CD4-positive, alpha-beta T cell treated with Interferon gamma for 1 hour (primary cell): Measurements from ENCODE around the gene ZNF592.

Experiments used
- DNase-seq: peaks from one replicate; pipeline ENCODE4 v3.0.0-alpha.2; 2020

The ZNF592 gene

DNA sequence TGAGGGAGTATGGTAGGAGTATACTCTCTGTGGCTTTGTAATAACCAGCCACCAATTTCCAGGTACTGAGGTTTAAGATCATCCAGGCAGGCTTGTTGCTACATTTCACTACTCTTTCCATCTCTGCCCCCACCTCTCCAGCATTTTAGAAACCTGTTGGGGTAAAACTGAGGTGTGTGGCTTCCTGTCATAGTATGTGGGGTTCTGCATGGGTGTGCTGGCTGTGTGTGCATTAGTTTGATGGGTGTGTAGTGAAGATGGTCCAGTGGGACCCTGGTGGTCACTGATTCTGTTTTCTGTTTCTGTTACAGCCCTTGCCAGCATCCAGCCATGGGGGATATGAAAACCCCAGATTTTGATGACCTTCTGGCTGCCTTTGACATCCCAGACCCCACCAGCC is 34.0 kb downstream of the ZNF592 start:
- DNase-seq: no peak

DNA sequence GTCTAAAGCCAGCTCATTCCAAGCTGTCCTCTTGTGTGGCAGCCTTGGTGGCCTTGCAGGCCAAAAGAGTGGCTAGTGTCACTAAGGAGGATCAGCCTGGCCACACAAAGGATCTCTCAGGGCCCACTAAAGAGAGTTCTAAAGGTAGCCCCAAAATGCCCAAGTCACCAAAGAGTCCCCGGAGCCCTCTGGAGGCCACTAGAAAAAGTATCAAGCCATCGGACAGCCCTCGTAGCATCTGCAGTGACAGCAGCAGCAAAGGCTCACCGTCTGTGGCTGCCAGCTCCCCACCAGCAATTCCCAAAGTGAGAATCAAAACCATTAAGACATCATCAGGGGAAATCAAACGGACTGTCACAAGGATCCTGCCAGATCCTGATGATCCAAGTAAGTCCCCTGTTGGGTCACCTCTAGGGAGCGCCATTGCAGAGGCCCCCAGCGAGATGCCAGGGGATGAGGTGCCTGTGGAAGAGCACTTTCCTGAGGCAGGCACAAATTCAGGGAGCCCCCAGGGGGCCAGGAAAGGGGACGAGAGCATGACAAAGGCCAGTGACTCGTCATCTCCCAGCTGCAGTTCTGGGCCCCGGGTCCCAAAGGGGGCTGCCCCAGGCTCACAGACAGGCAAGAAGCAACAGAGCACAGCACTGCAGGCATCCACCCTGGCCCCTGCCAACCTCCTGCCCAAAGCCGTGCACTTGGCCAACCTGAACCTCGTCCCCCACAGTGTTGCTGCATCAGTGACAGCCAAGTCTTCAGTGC is 35.3 kb downstream of the ZNF592 start:
- DNase-seq: no peak

DNA sequence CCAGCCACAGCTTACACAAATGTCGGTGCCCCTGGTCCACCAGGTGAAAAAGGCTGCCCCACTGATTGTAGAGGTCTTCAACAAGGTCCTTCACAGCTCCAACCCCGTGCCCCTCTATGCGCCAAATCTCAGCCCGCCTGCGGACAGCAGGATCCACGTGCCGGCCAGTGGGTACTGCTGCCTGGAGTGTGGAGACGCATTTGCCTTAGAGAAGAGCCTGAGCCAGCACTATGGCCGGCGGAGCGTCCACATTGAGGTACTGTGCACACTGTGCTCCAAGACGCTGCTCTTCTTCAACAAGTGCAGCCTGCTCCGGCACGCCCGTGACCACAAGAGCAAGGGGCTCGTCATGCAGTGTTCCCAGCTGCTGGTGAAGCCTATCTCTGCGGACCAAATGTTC is 35.9 kb downstream of the ZNF592 start:
- DNase-seq: no peak

DNA sequence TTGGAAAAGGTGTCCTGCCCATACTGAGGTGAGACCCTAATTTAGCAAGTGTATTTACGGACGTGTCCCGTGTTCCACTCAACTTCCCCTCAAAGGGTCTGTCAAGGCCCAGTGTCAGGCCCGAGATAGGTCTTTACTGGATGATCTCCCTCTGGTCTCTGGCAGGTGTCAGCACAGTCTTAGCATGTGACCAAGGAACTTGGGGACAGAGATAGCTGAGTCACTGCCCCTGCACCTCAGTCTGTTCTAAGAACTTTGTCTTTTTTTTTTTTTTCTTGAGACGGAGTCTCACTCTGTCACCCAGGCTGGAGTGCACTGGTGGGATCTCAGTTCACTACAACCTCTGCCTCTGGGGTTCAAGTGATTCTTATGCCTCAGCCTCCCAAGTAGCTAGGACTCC is 36.7 kb downstream of the ZNF592 start:
- DNase-seq: no peak

DNA sequence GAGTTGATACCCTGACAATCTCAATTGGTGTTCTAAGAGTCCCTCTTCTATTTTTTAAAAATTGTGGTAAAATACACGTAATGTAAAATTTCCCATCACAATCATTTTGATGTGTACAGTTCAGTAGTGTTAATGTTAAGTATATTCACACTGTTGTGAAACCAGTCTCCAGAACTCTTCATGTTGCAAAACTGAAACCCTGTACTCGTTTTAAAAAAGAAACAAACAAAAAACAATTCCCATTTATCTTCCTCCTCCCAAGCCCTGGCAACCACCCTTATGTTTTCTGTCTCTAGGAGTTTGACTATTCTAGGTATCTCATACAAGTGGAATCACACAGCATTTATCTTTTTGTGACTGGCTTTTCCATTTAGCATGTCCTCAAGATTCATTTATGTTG is 40.1 kb downstream of the ZNF592 start:
- DNase-seq: no peak

DNA sequence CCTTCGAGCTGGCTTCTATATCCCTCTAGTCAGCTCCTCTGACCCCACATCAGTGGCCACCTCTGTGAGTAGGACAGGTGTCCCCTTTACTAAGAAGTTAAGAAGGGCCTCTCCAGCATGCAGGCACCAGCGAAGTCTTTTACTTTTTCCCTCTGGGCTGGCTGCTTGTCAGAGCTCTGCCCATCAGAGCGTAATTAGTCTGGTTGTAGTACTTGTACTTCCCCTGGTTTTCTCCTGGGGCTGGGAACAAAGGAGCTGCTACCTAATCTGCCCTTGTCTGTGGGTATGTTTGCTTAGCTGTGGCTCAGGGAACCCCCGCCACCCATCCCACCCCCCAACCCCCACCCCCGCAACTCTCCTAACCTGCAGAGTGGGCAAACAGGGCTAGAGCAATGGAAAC is 41.4 kb downstream of the ZNF592 start:
- DNase-seq: no peak

DNA sequence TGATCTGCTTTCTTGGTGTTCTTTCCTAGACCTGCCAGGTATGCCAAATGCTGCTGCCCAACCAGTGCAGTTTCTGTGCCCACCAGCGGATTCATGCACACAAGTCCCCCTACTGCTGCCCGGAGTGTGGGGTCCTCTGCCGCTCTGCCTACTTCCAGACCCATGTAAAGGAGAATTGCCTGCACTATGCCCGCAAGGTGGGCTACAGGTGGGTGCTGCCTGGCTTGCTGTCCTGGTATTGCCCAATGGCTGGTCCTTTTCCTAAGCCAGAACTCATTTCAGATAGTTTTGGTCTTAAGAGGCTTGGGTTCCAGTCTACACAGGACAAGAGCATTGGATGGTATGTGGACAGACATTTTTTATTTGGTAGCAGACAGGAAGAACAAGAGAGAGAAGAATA is 42.3 kb downstream of the ZNF592 start:
- DNase-seq: no peak

DNA sequence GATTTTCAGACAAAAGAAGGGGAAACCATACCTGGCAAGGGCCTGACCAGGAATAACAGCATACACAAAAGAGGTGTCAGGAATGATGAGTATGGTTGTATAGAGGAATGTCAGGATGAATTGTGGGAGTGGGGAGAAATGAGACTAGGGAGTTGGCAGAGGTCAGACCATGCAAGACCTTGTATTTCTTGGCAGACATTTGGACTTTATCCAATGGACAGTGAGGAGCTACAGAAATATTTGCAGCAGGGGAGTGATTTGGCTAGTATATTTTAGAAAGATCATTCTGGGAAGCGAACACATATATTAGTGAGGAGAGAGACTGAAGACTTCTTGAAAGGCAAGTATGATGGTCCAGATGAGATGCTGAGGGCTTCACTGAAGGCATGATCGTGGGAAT is 43.4 kb downstream of the ZNF592 start:
- DNase-seq: no peak

DNA sequence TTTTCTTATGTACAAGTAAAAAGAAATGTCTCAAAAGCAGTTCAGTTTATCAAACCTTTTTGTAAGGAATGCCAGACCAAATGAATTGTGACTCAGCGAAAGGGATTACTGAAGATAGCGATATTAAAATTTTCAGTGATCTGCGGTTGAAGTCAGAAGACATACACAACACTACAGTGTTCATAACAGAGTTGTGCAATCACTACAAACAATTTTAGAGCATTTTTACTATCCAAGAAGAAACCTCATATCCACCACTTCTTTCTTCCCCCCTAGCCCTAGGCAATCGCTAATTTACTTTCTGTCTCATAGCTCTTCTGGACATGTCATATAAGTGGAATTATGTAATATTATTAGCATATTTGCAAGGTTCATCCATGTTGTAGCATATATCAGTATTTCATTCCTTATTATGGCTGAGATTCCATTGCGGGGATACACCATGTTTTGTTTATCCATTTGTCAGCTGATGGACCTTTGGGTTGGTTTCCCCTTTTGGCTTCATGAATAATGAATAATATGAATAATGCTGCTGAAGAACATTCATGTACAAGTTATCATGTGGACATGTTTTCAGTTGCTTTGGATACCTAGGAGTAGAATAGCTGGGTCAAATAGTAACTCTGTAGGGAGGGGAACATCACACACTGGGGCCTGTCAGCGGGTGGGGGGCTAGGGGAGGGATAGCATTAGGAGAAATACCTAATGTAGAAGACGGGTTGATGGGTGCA is 45.2 kb downstream of the ZNF592 start:
- DNase-seq: no peak

DNA sequence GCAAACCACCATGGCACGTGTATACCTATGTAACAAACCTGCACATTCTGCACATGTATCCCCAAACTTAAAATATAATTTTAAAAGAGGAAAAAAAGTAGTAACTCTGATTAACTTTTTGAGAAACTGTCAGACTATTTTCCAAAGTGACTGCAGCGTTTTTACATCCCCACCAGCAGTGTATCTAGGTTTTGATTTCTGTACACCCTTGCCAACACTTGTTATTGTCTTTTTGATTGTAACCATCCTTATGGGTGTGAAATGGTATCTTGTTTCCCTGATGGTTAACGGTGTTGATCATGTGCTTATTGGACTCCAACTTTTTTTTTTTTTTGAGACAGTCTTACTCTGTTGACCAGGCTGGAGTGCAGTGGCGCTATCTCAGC is 45.8 kb downstream of the ZNF592 start:
- DNase-seq: no peak

DNA sequence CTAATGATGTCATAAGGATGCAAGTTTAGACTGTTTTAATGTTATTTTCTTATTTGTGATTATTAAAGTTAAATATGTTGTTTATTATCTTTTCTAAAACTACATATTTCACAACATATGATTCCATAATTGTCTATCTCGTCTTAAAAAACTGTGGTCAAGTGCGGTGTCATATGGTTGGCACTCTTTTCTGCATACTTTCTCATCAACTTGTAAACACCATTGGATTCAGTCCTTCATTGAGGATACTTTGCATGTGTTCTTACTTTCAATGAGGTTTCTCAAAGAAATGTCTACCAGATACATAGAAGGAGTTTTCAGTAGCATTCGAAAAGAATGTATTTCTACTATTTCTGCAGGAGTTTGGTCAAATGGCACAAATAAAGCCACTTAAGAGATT is 46.8 kb downstream of the ZNF592 start:
- DNase-seq: no peak

DNA sequence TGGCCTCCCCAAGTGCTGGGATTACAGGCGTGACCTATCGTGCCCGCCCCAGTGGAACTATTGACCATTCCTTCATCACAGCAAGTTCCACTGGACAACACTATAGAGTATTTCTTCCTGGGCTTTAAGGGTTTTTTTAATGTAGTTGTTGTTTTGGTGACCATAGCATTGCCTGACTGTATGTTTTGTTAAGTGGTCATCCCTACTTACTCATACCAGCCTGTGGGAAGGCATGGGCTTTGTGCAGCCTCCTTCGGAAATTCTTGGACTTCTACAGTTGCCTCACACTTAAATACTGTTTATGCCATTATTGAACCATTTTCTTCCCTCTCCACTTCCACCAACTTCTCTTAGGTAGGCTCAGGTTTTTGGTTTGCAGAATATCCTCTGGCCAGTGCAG is 48.8 kb downstream of the ZNF592 start:
- DNase-seq: no peak

DNA sequence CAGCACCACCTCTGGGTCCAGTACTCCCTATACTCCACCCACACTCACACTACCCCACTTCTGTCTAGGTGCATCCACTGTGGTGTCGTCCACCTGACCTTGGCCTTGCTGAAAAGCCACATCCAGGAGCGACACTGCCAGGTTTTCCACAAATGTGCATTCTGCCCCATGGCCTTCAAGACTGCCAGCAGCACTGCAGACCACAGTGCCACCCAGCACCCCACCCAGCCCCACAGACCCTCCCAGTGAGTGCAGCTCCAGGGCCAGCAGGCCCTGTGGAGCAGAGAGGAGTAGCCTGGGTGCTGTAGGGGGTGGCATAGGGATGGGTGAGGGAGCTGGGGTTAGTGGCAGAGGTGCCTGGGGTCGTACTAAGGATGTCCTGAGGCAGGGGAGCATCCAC is 49.4 kb downstream of the ZNF592 start:
- no peak for DNase-seq

DNA sequence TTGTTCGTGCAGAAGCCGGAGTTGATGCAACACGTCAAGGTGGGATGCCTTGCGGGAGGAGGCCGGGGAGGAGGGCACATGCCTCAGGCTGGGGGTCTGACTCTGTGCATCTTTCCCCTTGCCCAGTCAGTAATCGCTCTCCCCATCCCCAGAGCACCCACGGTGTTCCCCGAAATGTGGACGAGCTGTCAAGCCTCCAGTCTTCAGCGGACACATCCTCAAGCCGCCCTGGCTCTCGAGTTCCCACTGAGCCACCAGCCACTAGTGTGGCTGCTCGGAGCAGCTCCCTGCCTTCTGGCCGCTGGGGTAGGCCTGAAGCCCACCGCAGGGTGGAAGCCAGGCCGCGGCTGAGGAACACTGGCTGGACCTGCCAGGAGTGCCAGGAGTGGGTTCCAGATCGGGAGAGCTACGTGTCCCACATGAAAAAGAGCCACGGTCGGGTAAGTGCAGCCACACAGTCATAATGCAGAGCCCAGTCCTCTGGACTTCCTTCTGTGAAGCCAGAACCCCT is 50.1 kb downstream of the ZNF592 start:
- no peak for DNase-seq

DNA sequence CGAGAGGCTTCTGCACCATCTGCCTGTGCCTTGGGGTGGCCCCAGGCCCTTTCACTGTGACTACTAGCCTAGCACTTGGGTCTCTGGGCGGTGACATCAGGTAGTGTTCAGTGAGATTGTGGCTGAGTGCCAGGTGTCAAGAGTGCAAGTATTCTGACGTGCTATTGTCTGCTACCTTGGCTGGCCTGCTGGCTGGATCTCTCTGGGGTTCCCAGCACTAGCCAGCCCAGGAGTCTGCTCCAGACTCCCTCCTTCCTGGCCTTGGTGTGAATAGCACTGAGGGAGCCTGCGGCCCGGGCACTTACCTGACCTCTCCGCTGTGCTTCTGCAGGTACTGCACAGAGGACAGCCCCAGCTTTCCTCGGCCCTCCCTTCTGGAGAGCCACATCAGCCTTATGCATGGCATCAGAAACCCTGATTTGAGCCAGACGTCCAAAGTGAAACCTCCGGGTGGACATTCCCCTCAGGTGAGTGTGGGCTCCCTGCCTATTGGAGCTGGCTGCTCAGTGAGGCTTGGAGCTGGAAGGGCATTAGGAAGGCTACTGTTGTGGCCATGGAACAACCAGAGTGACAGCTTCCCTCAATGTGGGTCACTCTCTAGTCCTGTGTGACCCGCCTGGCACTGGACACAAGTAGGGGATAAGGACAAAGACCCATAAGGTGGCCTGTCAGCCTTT is 51.3 kb downstream of the ZNF592 start:
- DNase-seq: no peak

DNA sequence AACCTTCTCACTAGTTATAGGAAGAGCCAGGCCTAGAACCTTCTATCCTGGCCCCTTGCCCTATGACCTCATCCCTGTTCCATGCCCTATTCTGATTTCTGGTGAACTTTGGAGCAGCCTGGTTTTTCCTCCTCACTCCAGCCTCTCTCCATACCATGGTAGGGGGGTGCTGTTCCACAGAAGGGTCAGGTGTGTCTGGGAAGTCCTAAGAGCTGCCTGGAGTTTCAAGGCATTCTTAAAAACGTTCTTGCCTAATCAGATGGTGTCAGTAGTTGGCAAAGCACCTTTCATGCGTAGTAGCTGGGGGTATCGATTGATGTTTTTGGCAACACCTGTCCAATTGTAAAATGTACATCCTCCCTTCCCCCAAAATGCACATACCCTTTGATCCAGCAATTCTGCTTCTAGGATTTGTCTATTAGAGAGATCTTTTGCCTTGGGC is 52.0 kb downstream of the ZNF592 start:
- no peak for DNase-seq

DNA sequence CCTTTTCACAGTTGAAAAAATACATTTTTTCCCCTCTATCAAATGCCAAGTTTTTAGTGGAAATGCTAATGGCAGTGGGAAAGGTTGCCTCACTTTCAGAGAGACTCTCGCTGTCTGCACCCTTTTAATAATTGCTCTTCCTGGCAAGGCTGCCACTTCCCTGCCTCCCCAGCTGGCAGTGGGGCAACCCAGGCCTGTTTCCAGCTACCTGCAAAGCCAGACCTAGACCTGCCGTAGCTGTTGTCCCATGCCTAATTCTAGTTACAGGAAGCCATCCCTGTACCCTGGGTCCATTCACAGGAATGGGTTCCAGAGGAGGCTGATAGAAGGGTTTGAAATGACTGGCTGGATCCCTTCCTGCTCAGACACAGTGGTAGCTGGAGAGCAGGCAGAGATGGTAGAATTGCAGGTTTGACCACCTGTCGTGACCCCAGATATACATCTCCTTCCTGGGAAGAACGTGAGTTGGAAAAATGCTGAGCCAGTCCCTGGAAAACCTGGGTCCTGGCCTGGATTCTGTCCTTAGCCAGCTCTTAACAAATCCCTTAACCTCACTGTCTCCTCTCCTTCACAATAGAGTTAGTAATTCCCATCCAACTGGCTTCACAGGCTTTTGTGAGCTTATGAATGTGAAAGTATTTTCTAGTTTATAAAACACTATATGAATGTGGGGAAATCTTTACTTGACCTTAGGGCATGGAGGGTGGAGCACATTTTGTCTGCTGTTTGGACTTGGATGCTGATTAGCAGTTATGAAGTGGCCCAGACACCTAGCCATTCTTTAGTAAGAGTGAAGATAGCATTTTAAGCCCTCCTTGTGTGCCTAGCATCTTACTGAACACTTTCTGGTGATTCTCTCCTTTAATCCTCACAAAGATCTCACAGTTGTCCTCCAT is 55.9 kb downstream of the ZNF592 start:
- DNase-seq: no peak

DNA sequence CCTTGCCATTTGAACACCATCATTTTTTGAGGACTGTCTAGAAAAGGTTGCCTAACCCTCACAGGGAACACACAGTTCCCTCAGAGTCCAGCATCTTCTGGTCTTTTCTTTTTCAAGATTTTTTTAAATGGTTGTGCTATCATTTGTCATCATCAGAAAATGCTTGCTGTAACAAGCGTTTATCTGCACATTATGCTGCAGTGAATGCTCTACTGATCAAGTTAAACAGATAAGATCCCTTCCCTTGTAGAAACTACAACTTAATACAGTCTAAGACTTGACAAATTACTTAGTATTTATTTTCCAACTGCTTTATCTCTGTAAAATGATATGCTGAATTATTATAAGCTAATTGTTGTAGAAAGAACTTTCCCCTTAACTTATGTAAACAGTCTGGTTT is 56.8 kb downstream of the ZNF592 start:
- no peak for DNase-seq

DNA sequence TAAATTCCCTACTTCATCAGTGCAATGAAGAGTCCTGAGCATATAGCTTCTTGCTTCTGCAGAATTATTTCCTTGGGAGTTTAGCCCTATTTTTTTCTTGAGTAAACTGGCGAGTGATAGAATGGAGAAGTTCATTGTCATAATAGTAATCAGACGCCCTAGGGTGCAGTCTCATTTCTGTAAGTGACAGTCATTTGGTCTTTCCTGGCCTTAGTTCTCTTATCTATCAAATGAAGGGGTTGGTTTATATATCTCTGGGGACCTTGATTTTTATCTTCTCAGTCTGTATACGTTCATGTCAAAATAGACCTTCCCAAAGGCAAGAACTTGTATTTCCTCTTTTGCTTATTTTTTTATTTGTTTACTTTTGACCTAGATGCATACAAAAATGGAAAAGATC is 58.8 kb downstream of the ZNF592 start:
- DNase-seq: no peak

DNA sequence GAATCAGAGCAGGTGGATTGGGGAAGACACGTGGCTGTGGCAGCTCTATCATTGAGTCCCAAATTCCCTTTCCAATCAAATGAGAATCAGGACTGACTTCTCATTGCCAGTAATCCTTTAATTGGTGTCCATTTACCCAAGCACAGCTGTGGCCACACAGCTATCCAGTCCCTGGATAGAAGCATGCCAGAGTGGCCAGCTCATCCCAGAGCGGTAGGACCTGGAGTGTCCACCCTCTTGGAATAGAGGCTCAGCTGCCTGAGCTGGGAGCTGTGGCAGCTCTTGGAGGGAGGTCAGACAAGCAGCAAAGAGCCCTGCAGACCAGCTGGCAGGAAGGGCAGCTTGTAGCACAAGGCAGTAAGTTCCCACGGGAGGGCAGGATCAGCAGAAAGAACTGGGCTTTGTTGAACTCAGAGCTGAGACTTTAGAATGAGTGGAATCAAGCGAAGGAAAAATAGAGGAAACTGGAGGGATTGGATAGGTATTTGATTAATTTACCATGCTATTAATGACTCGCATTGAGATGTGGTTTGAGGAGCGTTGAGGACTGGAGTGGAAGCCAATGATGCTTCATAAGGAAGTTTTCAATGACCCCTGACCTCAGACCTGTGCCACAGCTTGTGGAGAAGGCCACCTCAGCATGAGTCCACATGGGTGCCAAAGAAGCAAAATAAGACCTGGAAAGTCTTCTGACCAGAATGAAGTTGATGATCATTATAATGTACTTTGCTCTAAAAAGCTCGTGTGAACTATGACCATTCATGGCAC is 61.9 kb downstream of the ZNF592 start:
- no peak for DNase-seq

DNA sequence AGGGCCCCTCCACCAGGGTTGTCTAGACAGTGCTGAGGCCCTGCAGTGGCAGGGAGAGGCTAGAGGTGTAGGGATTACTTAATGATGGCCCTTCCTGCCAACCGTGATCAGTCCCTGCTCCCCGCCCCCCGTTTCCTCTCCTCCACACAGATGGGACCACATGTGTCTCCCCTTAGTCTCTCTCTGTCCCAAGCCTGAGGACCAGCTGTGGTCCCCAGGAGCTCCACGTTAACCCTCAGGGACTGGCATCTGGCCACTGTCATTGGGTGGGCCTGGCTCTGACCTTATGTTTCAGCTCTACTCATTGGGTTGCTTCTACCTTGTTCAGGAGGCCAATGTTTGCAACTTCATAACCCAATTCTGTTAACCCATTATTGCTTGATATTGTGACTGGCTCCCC is 62.8 kb downstream of the ZNF592 start:
- no peak for DNase-seq

DNA sequence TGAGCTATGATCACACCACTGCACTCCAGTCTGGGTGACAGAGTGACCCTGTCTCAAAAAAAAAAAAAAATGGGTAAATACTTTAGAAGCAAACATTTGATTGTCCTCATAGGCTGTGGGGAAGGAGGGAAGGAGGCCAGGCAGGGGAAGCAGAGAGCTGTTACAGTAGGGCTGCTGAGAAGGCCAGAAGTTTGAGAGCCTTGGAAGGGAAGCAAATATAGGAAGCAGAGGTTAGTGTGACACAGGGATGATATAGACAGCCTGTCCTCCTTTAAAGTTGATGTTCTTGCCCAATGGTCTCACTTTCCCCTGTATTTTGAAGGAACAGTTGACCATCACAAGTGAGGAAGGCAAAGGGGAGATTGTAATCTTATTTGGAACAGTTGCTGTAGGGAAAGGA is 63.4 kb downstream of the ZNF592 start:
- no peak for DNase-seq
